ENCODE data around the gene PSTPIP2. TPM values are rescaled to one million over a fixed set of nuclear protein-coding genes. Genes with fewer than 3 reads are reported as not detected.

Gene PSTPIP2
- total and polyA plus RNA-seq, 2 of the 13 experiments (the other 11 are each of a cell fraction or from before 2014, with no cell fraction given): 0.25 to 0.27 TPM

DNA sequence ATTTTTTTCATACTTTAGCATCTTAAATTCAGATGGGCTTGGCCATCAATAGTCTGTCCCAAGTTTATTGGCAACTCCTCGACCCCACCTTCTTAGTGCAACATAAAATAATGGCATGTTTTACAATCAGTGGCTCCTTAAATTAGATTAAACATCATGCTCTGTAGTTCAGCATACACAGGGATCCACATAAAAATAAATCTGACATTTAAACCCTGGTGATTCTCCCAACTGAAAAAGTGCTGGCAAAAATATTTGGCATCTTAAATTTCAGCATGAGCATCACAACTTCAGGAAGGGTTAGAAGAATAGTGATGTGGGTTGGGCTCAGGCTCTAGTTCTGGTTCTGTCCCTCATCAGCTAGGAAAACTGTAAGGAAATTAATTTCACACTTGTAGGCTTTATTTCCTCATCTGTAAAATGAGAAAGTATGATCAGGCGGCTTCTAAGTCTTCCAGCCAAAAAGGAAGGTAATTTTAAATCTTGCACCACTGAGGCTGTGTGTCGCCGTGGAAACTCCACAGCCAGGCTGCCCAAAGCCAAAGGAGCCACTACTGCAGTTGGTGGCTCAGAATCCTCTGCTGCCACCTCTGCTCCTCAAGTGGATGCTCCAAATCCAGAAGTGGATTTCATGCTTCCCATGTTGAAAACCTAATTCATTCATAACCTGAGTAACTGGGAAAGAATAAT is 87.4 kb downstream of the PSTPIP2 start:
- Histone ChIP-seq H3K4me3 (replicated peaks in 1 of 3; ENCODE audit: insufficient read depth in 1 of 3, low read depth in 2 of 3, low read length in 3 of 3) (no peak overlapping the region), H4K20me1 (ENCODE audit: insufficient read depth, low read length) (no peaks in the 10 kb centered on the region), H3K27me3 (ENCODE audit: control insufficient read depth in 1 of 2, insufficient read depth in 2 of 2, low read length in 2 of 2) (no peaks in the 10 kb centered on the region; a peak in 1 of 5 replicates), H3K79me2 (ENCODE audit: insufficient read depth, low read length) (no peaks in the 10 kb centered on the region), H3K4me2 (ENCODE audit: low read depth, low read length) (no peak overlapping the region), H3K36me3 (replicated peaks in 1 of 2; ENCODE audit: control insufficient read depth in 1 of 2, insufficient read depth in 2 of 2, low read length in 2 of 2) (no peaks in the 10 kb centered on the region), H3K4me1 (ENCODE audit: insufficient read depth, low read length) (peaks cover 12% of the 10 kb centered on the region), H3K27ac (ENCODE audit: extremely low read length, insufficient read depth, low read length) (no peak overlapping the region), H2AFZ (ENCODE audit: low read length) (no peak overlapping the region), H3K9me3 (ENCODE audit: low read length) (no peaks in the 10 kb centered on the region), H3K9ac (ENCODE audit: insufficient read depth, low read depth, low read length) (no peak overlapping the region)
- in situ Hi-C loops (cut with HindIII; ENCODE audit: extremely low pct_ligation_motif_present, low pct_unique_long_range_greater_than_20kb) (no loop called here), intact Hi-C loops (cut with micrococcal nuclease; ENCODE audit: unreplicated experiment) (no loop called here)
- ATAC-seq: no peak
- BruUV-seq (replicated peaks): no TSS peak
- FAIRE-seq: no peak
- WGBS (ENCODE audit: low lambda C conversion rate): 40% methylated on average over 4 of the region's 4 CpGs
- DNase-seq (ENCODE audit: low spot score): no peak
- CTCF ChIA-PET (ENCODE audit: low intra/inter-chr PET ratio, low total read pairs): no interaction called here
- POLR2A ChIA-PET: no interaction called here
- TF ChIP-seq SATB2 (CRISPR knock-in tag; IDR thresholded peaks at IDR 0.05): no peak
- TF ChIP-seq ZNF746 (CRISPR knock-in tag; IDR thresholded peaks at IDR 0.05): no peak
- no peak for TF ChIP-seq TSC22D2 (CRISPR knock-in tag; IDR thresholded peaks at IDR 0.05; ENCODE audit: borderline replicate concordance)
- no peak for TF ChIP-seq ZBTB2 (CRISPR knock-in tag; IDR thresholded peaks at IDR 0.05; ENCODE audit: low read depth)
- no peak for TF ChIP-seq EEA1 (CRISPR knock-in tag; IDR thresholded peaks at IDR 0.05; ENCODE audit: borderline replicate concordance)
- no peak for TF ChIP-seq TARDBP (CRISPR knock-in tag; IDR thresholded peaks at IDR 0.05)
- no peak for TF ChIP-seq BHLHE40 (IDR thresholded peaks at IDR 0.05; ENCODE audit: low read length)
- no peak for TF ChIP-seq SKIL (CRISPR knock-in tag; IDR thresholded peaks at IDR 0.05; ENCODE audit: borderline replicate concordance)
- no peak for TF ChIP-seq EP300 (IDR thresholded peaks at IDR 0.05; ENCODE audit: low read depth in 2 of 2, low read length in 2 of 2)
- no peak for TF ChIP-seq EP300 (CRISPR knock-in tag; IDR thresholded peaks at IDR 0.05; ENCODE audit: borderline replicate concordance)
- TF ChIP-seq ZNF451 (CRISPR knock-in tag; IDR thresholded peaks at IDR 0.05): no peak
- TF ChIP-seq ZNF891 (CRISPR knock-in tag; IDR thresholded peaks at IDR 0.05): no peak
- TF ChIP-seq KDM6A (CRISPR knock-in tag; IDR thresholded peaks at IDR 0.05; ENCODE audit: low read depth): no peak
- TF ChIP-seq, protein P1, sequence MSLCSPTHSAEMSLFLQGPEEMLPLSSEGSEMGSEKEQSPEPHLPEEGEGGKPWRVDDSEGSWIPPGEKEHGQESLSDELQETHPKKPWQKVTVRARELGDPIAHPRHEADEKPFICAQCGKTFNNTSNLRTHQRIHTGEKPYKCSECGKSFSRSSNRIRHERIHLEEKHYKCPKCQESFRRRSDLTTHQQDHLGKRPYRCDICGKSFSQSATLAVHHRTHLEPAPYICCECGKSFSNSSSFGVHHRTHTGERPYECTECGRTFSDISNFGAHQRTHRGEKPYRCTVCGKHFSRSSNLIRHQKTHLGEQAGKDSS (CRISPR knock-in tag; IDR thresholded peaks at IDR 0.05; ENCODE audit: borderline replicate concordance, low read depth): no peak
- TF ChIP-seq, protein P2, sequence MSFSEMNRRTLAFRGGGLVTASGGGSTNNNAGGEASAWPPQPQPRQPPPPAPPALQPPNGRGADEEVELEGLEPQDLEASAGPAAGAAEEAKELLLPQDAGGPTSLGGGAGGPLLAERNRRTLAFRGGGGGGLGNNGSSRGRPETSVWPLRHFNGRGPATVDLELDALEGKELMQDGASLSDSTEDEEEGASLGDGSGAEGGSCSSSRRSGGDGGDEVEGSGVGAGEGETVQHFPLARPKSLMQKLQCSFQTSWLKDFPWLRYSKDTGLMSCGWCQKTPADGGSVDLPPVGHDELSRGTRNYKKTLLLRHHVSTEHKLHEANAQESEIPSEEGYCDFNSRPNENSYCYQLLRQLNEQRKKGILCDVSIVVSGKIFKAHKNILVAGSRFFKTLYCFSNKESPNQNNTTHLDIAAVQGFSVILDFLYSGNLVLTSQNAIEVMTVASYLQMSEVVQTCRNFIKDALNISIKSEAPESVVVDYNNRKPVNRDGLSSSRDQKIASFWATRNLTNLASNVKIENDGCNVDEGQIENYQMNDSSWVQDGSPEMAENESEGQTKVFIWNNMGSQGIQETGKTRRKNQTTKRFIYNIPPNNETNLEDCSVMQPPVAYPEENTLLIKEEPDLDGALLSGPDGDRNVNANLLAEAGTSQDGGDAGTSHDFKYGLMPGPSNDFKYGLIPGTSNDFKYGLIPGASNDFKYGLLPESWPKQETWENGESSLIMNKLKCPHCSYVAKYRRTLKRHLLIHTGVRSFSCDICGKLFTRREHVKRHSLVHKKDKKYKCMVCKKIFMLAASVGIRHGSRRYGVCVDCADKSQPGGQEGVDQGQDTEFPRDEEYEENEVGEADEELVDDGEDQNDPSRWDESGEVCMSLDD (CRISPR knock-in tag; IDR thresholded peaks at IDR 0.05; ENCODE audit: borderline replicate concordance): no peak
- no peak for TF ChIP-seq ZBTB21 (CRISPR knock-in tag; IDR thresholded peaks at IDR 0.05)

Data from HepG2 (cell line).